Measurements from ENCODE around the gene ZNF79.
A peak's percentile ranks its signal among the peaks of the same experiment; 100 is the strongest.

ZNF79 gene

GRCh38 chr9:127388856-127389238 lies 35.3 kb upstream of the ZNF79 start:
- H3K4me3 ChIP-seq (ENCODE audit: low read length in 2 of 2): peak overlapping the region in 1 of 2 donors; percentile 0
- DNase-seq (ENCODE audit: low spot score): no peak
- H2BK12ac ChIP-seq (ENCODE audit: low read length): no peak overlapping the region
- no CpG with 5 or more reads among the region's 6 CpGs for WGBS, 2 donors (ENCODE audit: extremely low coverage in 2 of 2, insufficient read length in 2 of 2, insufficient replicate concordance in 1 of 2)
- no peak overlapping the region for H3K14ac ChIP-seq (ENCODE audit: low read length)
- H3K27ac ChIP-seq (replicated peaks; ENCODE audit: low read length): no peak overlapping the region
- no peak overlapping the region for H3K9ac ChIP-seq (ENCODE audit: low read depth, low read length, poor library complexity)
- H3K4ac ChIP-seq (ENCODE audit: low read length): no peak overlapping the region
- H2BK15ac ChIP-seq (ENCODE audit: low read length): no peak overlapping the region
- no peak overlapping the region for H2BK5ac ChIP-seq (ENCODE audit: low read length)
- H3K36me3 ChIP-seq (replicated peaks in 1 of 2; ENCODE audit: control insufficient read depth in 2 of 2, insufficient read depth in 2 of 2, low read length in 2 of 2): no peaks in the 10 kb centered on the region
- H3K18ac ChIP-seq (ENCODE audit: low read length): no peak overlapping the region
- no peaks in the 10 kb centered on the region for H3K79me1 ChIP-seq (ENCODE audit: low read depth, low read length)
- H2AFZ ChIP-seq (ENCODE audit: low read length): peak overlapping the region; percentile 3
- no peak overlapping the region for H4K8ac ChIP-seq (ENCODE audit: low read depth, low read length)
- H2AK5ac ChIP-seq (ENCODE audit: low read depth, low read length): no peak overlapping the region
- H3K23ac ChIP-seq (ENCODE audit: low read depth, low read length, poor library complexity): no peak overlapping the region
- H3K4me1 ChIP-seq (ENCODE audit: control insufficient read depth in 2 of 2, insufficient read depth in 1 of 2, low read depth in 1 of 2, low read length in 2 of 2): peaks cover 0 to 26% of the 10 kb centered on the region in 2 donors
- no peak overlapping the region for H2BK120ac ChIP-seq (ENCODE audit: low read depth, low read length)
- H3K4me2 ChIP-seq (ENCODE audit: insufficient read depth, low read length, poor library complexity, severe bottlenecking): no peak overlapping the region
- no peaks in the 10 kb centered on the region for H3K27me3 ChIP-seq (ENCODE audit: control insufficient read depth in 3 of 3, insufficient read depth in 3 of 3, low read depth in 1 of 3, low read length in 3 of 3)
- no peak overlapping the region for H4K91ac ChIP-seq (ENCODE audit: low read depth, low read length, poor library complexity)
- no peaks in the 10 kb centered on the region for H3K9me3 ChIP-seq (replicated peaks in 1 of 2; ENCODE audit: control insufficient read depth in 2 of 2, insufficient read depth in 1 of 2, low read depth in 1 of 2, low read length in 2 of 2)

GRCh38 chr9:127389381-127390247 lies 34.6 kb upstream of the ZNF79 start:
- Histone ChIP-seq H3K79me1 (ENCODE audit: low read depth, low read length) (no peaks in the 10 kb centered on the region), H3K4ac (ENCODE audit: low read length) (no peak overlapping the region), H3K9ac (ENCODE audit: low read depth, low read length, poor library complexity) (no peak overlapping the region), H4K91ac (ENCODE audit: low read depth, low read length, poor library complexity) (no peak overlapping the region), H2BK15ac (ENCODE audit: low read length) (no peak overlapping the region), H3K14ac (ENCODE audit: low read length) (no peak overlapping the region), H2BK5ac (ENCODE audit: low read length) (no peak overlapping the region), H3K9me3 (replicated peaks in 1 of 2; ENCODE audit: control insufficient read depth in 2 of 2, insufficient read depth in 1 of 2, low read depth in 1 of 2, low read length in 2 of 2) (no peaks in the 10 kb centered on the region), H3K27me3 (ENCODE audit: control insufficient read depth in 3 of 3, insufficient read depth in 3 of 3, low read depth in 1 of 3, low read length in 3 of 3) (no peaks in the 10 kb centered on the region), H3K4me3 (ENCODE audit: low read length in 2 of 2) (no peak overlapping the region), H3K4me2 (ENCODE audit: insufficient read depth, low read length, poor library complexity, severe bottlenecking) (no peak overlapping the region), H3K23ac (ENCODE audit: low read depth, low read length, poor library complexity) (no peak overlapping the region), H3K36me3 (replicated peaks in 1 of 2; ENCODE audit: control insufficient read depth in 2 of 2, insufficient read depth in 2 of 2, low read length in 2 of 2) (no peaks in the 10 kb centered on the region), H2BK120ac (ENCODE audit: low read depth, low read length) (no peak overlapping the region), H2AFZ (ENCODE audit: low read length) (no peak overlapping the region), H3K4me1 (ENCODE audit: control insufficient read depth in 2 of 2, insufficient read depth in 1 of 2, low read depth in 1 of 2, low read length in 2 of 2) (peaks cover 0 to 26% of the 10 kb centered on the region in 2 donors), H3K27ac (replicated peaks; ENCODE audit: low read length) (no peak overlapping the region), H2AK5ac (ENCODE audit: low read depth, low read length) (no peak overlapping the region), H4K8ac (ENCODE audit: low read depth, low read length) (no peak overlapping the region), H2BK12ac (ENCODE audit: low read length) (no peak overlapping the region), H3K18ac (ENCODE audit: low read length) (no peak overlapping the region)
- DNase-seq (ENCODE audit: low spot score): no peak
- no CpG with 5 or more reads among the region's 4 CpGs for WGBS, 2 donors (ENCODE audit: extremely low coverage in 2 of 2, insufficient read length in 2 of 2, insufficient replicate concordance in 1 of 2)

- Histone ChIP-seq H2AK5ac (ENCODE audit: low read depth, low read length) (no peak overlapping the region), H2BK12ac (ENCODE audit: low read length) (no peak overlapping the region), H3K36me3 (replicated peaks in 1 of 2; ENCODE audit: control insufficient read depth in 2 of 2, insufficient read depth in 2 of 2, low read length in 2 of 2) (no peaks in the 10 kb centered on the region), H2BK15ac (ENCODE audit: low read length) (no peak overlapping the region), H3K9me3 (replicated peaks in 1 of 2; ENCODE audit: control insufficient read depth in 2 of 2, insufficient read depth in 1 of 2, low read depth in 1 of 2, low read length in 2 of 2) (no peaks in the 10 kb centered on the region), H2AFZ (ENCODE audit: low read length) (no peak overlapping the region), H2BK5ac (ENCODE audit: low read length) (no peak overlapping the region), H3K79me1 (ENCODE audit: low read depth, low read length) (no peaks in the 10 kb centered on the region), H2BK120ac (ENCODE audit: low read depth, low read length) (no peak overlapping the region), H3K9ac (ENCODE audit: low read depth, low read length, poor library complexity) (no peak overlapping the region), H3K4me2 (ENCODE audit: insufficient read depth, low read length, poor library complexity, severe bottlenecking) (no peak overlapping the region), H3K4me3 (ENCODE audit: low read length in 2 of 2) (no peak overlapping the region), H4K8ac (ENCODE audit: low read depth, low read length) (no peak overlapping the region), H3K4ac (ENCODE audit: low read length) (no peak overlapping the region), H4K91ac (ENCODE audit: low read depth, low read length, poor library complexity) (no peak overlapping the region), H3K27ac (replicated peaks; ENCODE audit: low read length) (no peak overlapping the region), H3K27me3 (ENCODE audit: control insufficient read depth in 3 of 3, insufficient read depth in 3 of 3, low read depth in 1 of 3, low read length in 3 of 3) (peaks cover 0 to 2% (median 0%) of the 10 kb centered on the region in 3 experiments), H3K23ac (ENCODE audit: low read depth, low read length, poor library complexity) (no peak overlapping the region), H3K4me1 (ENCODE audit: control insufficient read depth in 2 of 2, insufficient read depth in 1 of 2, low read depth in 1 of 2, low read length in 2 of 2) (peaks cover 0 to 26% of the 10 kb centered on the region in 2 donors), H3K18ac (ENCODE audit: low read length) (no peak overlapping the region), H3K14ac (ENCODE audit: low read length) (no peak overlapping the region)
- WGBS, 2 donors (ENCODE audit: extremely low coverage in 2 of 2, insufficient read length in 2 of 2, insufficient replicate concordance in 1 of 2): no CpG with 5 or more reads among the region's 2 CpGs
- DNase-seq (ENCODE audit: low spot score): no peak
Measured at GRCh38 chr9:127390248-127390545, 34.0 kb upstream of the ZNF79 start.

GRCh38 chr9:127390563-127390962 lies 33.6 kb upstream of the ZNF79 start:
- Histone ChIP-seq H3K4me2 (ENCODE audit: insufficient read depth, low read length, poor library complexity, severe bottlenecking) (no peak overlapping the region), H3K36me3 (replicated peaks in 1 of 2; ENCODE audit: control insufficient read depth in 2 of 2, insufficient read depth in 2 of 2, low read length in 2 of 2) (no peaks in the 10 kb centered on the region), H2BK5ac (ENCODE audit: low read length) (no peak overlapping the region), H3K4me1 (ENCODE audit: control insufficient read depth in 2 of 2, insufficient read depth in 1 of 2, low read depth in 1 of 2, low read length in 2 of 2) (peaks cover 0 to 26% of the 10 kb centered on the region in 2 donors), H2BK12ac (ENCODE audit: low read length) (no peak overlapping the region), H3K4ac (ENCODE audit: low read length) (no peak overlapping the region), H3K14ac (ENCODE audit: low read length) (no peak overlapping the region), H2BK15ac (ENCODE audit: low read length) (no peak overlapping the region), H3K9ac (ENCODE audit: low read depth, low read length, poor library complexity) (no peak overlapping the region), H4K91ac (ENCODE audit: low read depth, low read length, poor library complexity) (no peak overlapping the region), H3K18ac (ENCODE audit: low read length) (no peak overlapping the region), H3K79me1 (ENCODE audit: low read depth, low read length) (no peaks in the 10 kb centered on the region), H3K23ac (ENCODE audit: low read depth, low read length, poor library complexity) (no peak overlapping the region), H2BK120ac (ENCODE audit: low read depth, low read length) (no peak overlapping the region), H3K9me3 (replicated peaks in 1 of 2; ENCODE audit: control insufficient read depth in 2 of 2, insufficient read depth in 1 of 2, low read depth in 1 of 2, low read length in 2 of 2) (no peaks in the 10 kb centered on the region), H2AFZ (ENCODE audit: low read length) (no peak overlapping the region), H3K27me3 (ENCODE audit: control insufficient read depth in 3 of 3, insufficient read depth in 3 of 3, low read depth in 1 of 3, low read length in 3 of 3) (peaks cover 0 to 6% (median 0%) of the 10 kb centered on the region in 3 experiments), H3K27ac (replicated peaks; ENCODE audit: low read length) (no peak overlapping the region), H2AK5ac (ENCODE audit: low read depth, low read length) (peak overlapping the region; percentile 56), H3K4me3 (ENCODE audit: low read length in 2 of 2) (no peak overlapping the region), H4K8ac (ENCODE audit: low read depth, low read length) (no peak overlapping the region)
- DNase-seq (ENCODE audit: low spot score): no peak
- WGBS, 2 donors (ENCODE audit: extremely low coverage in 2 of 2, insufficient read length in 2 of 2, insufficient replicate concordance in 1 of 2): no CpG with 5 or more reads among the region's 5 CpGs

Data from neuronal stem cell (in vitro differentiated cells).